H1 (cell line): Measurements from ENCODE around the gene GPR101. TPM values are rescaled to one million over a fixed set of nuclear protein-coding genes. Genes with fewer than 3 reads are reported as not detected.

Source experiments
- CTCF ChIA-PET: fragments of 300-600 bp; sonication (Branson Sonifier 250); formaldehyde crosslinking; loops from one replicate; lab custom pipeline; 2021; ENCODE audit not compliant: partially characterized antibody; lab: Charles Lee
- POLR2A ChIA-PET: fragments of 300-600 bp; sonication (Branson Sonifier 250); formaldehyde crosslinking; loops from one replicate; lab custom pipeline; 2021; ENCODE audit warnings: inconsistent platforms; ENCODE audit not compliant: partially characterized antibody; lab: Charles Lee
- DNase-seq, 2 experiments: peaks; one replicate each; pipeline versions ENCODE4 v3.0.0 to v3.0.0-alpha.2; 2010 to 2022; ENCODE audit warnings: low spot score in 2 of 2, low read depth in 1 of 2, mixed read lengths in 1 of 2
- FAIRE-seq: peaks from 2 replicates; lab custom pipeline; 2011; peaks lifted over from hg19 to GRCh38; lab: Jason Lieb, UNC
- H2AFZ ChIP-seq: 2 replicates; pipeline ENCODE4 v1.8.1; 2012; ENCODE audit warnings: low read length, inconsistent platforms
- H2AK5ac ChIP-seq: 2 replicates; pipeline ENCODE4 v1.6.1; 2013; ENCODE audit warnings: low read depth, low read length
- H2BK120ac ChIP-seq: replicated peaks from 2 replicates; pipeline ENCODE3; 2013; ENCODE audit warnings: low read depth, low read length, inconsistent platforms
- H2BK12ac ChIP-seq: 2 replicates; pipeline ENCODE4 v1.6.1; 2013; ENCODE audit warnings: low read depth, low read length
- H2BK15ac ChIP-seq: 2 replicates; pipeline ENCODE4 v1.6.1; 2013; ENCODE audit warnings: low read length
- H2BK20ac ChIP-seq: 2 replicates; pipeline ENCODE4 v1.6.1; 2013; ENCODE audit warnings: low read length
- H2BK5ac ChIP-seq: 2 replicates; pipeline ENCODE4 v1.6.1; 2013; ENCODE audit warnings: low read depth, low read length
- H3K14ac ChIP-seq: 2 replicates; pipeline ENCODE4 v1.6.1; 2013; ENCODE audit warnings: inconsistent platforms; ENCODE audit not compliant: insufficient read length
- H3K18ac ChIP-seq: 2 replicates; pipeline ENCODE4 v1.6.1; 2013; ENCODE audit warnings: low read length; ENCODE audit errors: extremely low read depth
- H3K23ac ChIP-seq: 2 replicates; pipeline ENCODE4 v1.6.1; 2013; ENCODE audit warnings: inconsistent platforms; ENCODE audit not compliant: insufficient read length
- H3K23me2 ChIP-seq: 2 replicates; pipeline ENCODE4 v1.6.1; 2013; ENCODE audit warnings: low read depth, low read length
- H3K27ac ChIP-seq: 2 replicates; pipeline ENCODE4 v1.6.1; 2011; ENCODE audit warnings: low read depth, low read length, inconsistent platforms
- H3K27me3 ChIP-seq, 4 experiments: replicated peaks in 1 of 4; 1 replicate in 1 of 4; 2 replicates in 3 of 4; pipeline versions ENCODE4 v1.6.1 to v1.8.1; 2011 to 2013; ENCODE audit warnings: low read length in 3 of 4, mild to moderate bottlenecking in 3 of 4, inconsistent platforms in 2 of 4, mixed read lengths in 2 of 4, moderate library complexity in 1 of 4; ENCODE audit not compliant: control insufficient read depth in 3 of 4, insufficient read depth in 3 of 4; ENCODE audit errors: extremely low read depth in 1 of 4
- H3K36me3 ChIP-seq, 4 experiments: 2 replicates each; pipeline versions ENCODE4 v1.6.1 to v1.8.1; 2011 to 2013; ENCODE audit warnings: mild to moderate bottlenecking in 4 of 4, low read length in 3 of 4, moderate library complexity in 2 of 4, control low read depth in 1 of 4, inconsistent platforms in 1 of 4; ENCODE audit not compliant: insufficient read depth in 4 of 4, control insufficient read depth in 2 of 4
- H3K4ac ChIP-seq: replicated peaks from 2 replicates; pipeline ENCODE3; 2013; ENCODE audit warnings: low read length, low read depth, mixed read lengths, inconsistent platforms; ENCODE audit not compliant: insufficient read length
- H3K4me1 ChIP-seq, 4 experiments: replicated peaks in 1 of 4; 1 replicate in 1 of 4; 2 replicates in 3 of 4; pipeline versions ENCODE4 v1.6.1 to v1.8.1; 2011 to 2013; ENCODE audit warnings: low read length in 3 of 4, inconsistent platforms in 2 of 4, mixed read lengths in 1 of 4; ENCODE audit not compliant: insufficient read depth in 4 of 4, control insufficient read depth in 3 of 4
- H3K4me2 ChIP-seq, 2 experiments: 2 replicates each; pipeline versions ENCODE4 v1.6.1 to v1.8.1; 2011 to 2013; ENCODE audit warnings: low read depth in 2 of 2, low read length in 2 of 2, control low read depth in 1 of 2, inconsistent platforms in 1 of 2, mild to moderate bottlenecking in 1 of 2; ENCODE audit not compliant: insufficient read depth in 1 of 2
- H3K4me3 ChIP-seq, 4 experiments: fragments of 200-600, 300-600 bp in 1 of 4; sonication (generic), shearing (Covaris generic), sonication (Bioruptor Twin) in 1 of 4; 2 replicates each; pipeline versions ENCODE4 v1.5.1 to v1.8.1; 2011 to 2016; ENCODE audit warnings: low read length in 4 of 4, low read depth in 3 of 4, control low read depth in 2 of 4, inconsistent platforms in 2 of 4, mild to moderate bottlenecking in 2 of 4, mixed read lengths in 1 of 4, moderate library complexity in 1 of 4; ENCODE audit not compliant: insufficient read depth in 2 of 4; ENCODE audit errors: extremely low read depth in 1 of 4
- H3K56ac ChIP-seq: replicated peaks from 2 replicates; pipeline ENCODE3; 2013; ENCODE audit warnings: low read depth, mild to moderate bottlenecking, mixed read lengths, low read length, inconsistent platforms; ENCODE audit not compliant: insufficient read length
- H3K79me1 ChIP-seq: 2 replicates; pipeline ENCODE4 v1.6.1; 2013; ENCODE audit warnings: low read depth, low read length, control low read depth
- H3K79me2 ChIP-seq, 2 experiments: 2 replicates each; pipeline versions ENCODE4 v1.6.1 to v1.8.1; 2012 to 2013; ENCODE audit warnings: low read length in 2 of 2, mild to moderate bottlenecking in 2 of 2, inconsistent platforms in 1 of 2; ENCODE audit not compliant: insufficient read depth in 2 of 2, control insufficient read depth in 1 of 2
- H3K9ac ChIP-seq, 4 experiments: replicated peaks in 1 of 4; 1 replicate in 1 of 4; 2 replicates in 3 of 4; pipeline versions ENCODE4 v1.6.1 to v1.8.1; 2011 to 2013; ENCODE audit warnings: low read depth in 3 of 4, low read length in 3 of 4, control low read depth in 2 of 4, mild to moderate bottlenecking in 2 of 4, moderate library complexity in 2 of 4, inconsistent platforms in 1 of 4; ENCODE audit errors: extremely low read depth in 1 of 4
- H3K9me3 ChIP-seq, 2 experiments: 2 replicates each; pipeline versions ENCODE4 v1.6.1 to v1.8.1; 2012 to 2013; ENCODE audit warnings: mild to moderate bottlenecking in 2 of 2, moderate library complexity in 2 of 2, control low read depth in 1 of 2, inconsistent platforms in 1 of 2, low read depth in 1 of 2, low read length in 1 of 2, mixed read lengths in 1 of 2; ENCODE audit not compliant: insufficient read depth in 2 of 2
- H4K20me1 ChIP-seq, 2 experiments: replicated peaks in 1 of 2; 2 replicates each; pipeline versions ENCODE3 to v1.8.1; 2011 to 2013; ENCODE audit warnings: inconsistent platforms in 2 of 2, low read length in 2 of 2, mild to moderate bottlenecking in 1 of 2; ENCODE audit not compliant: insufficient read depth in 2 of 2, control insufficient read depth in 1 of 2
- H4K5ac ChIP-seq: 2 replicates; pipeline ENCODE4 v1.6.1; 2013; ENCODE audit warnings: low read length, low read depth, mixed read lengths, inconsistent platforms; ENCODE audit not compliant: insufficient read length
- H4K8ac ChIP-seq: 2 replicates; pipeline ENCODE4 v1.8.0; 2013; ENCODE audit warnings: mild to moderate bottlenecking, moderate library complexity, low read length, inconsistent platforms; ENCODE audit not compliant: insufficient read depth; ENCODE audit errors: extremely low read depth
- H4K91ac ChIP-seq: replicated peaks from 2 replicates; pipeline ENCODE3; 2013; ENCODE audit warnings: low read length, mixed read lengths, inconsistent platforms; ENCODE audit not compliant: insufficient read length
- CREB1 ChIP-seq: IDR thresholded peaks from 2 replicates; pipeline ENCODE4 v1.6.1; 2012; ENCODE audit warnings: inconsistent platforms
- EZH2 ChIP-seq: fragments of 200-600 bp; sonication (generic); IDR thresholded peaks from 2 replicates; pipeline ENCODE4 v1.7.1; 2012; ENCODE audit warnings: low read depth, mild to moderate bottlenecking, moderate library complexity, low read length, inconsistent platforms; ENCODE audit not compliant: severe bottlenecking
- JUND ChIP-seq: IDR thresholded peaks from 2 replicates; pipeline ENCODE4 v1.6.1; 2011; ENCODE audit warnings: mild to moderate bottlenecking, improper control_type of control experiment, low read length
- NANOG ChIP-seq: IDR thresholded peaks from 2 replicates; pipeline ENCODE4 v1.6.1; 2011; ENCODE audit warnings: low read length, low read depth, mild to moderate bottlenecking, inconsistent platforms; ENCODE audit not compliant: insufficient read depth, poor library complexity, severe bottlenecking
- RNF2 ChIP-seq: fragments of 200-900, 300-1000 bp; sonication (generic); IDR thresholded peaks from 2 replicates; pipeline ENCODE4 v1.7.1; 2016; ENCODE audit warnings: borderline replicate concordance, low read depth, mild to moderate bottlenecking, antibody characterized with exemption, low read length; ENCODE audit not compliant: poor library complexity, severe bottlenecking; ENCODE audit errors: missing control alignments
- RXRA ChIP-seq: IDR thresholded peaks from 2 replicates; pipeline ENCODE4 v1.6.1; 2011; ENCODE audit warnings: low read depth, mild to moderate bottlenecking, low read length, moderate library complexity; ENCODE audit not compliant: insufficient read depth
- SIX5 ChIP-seq: IDR thresholded peaks from 2 replicates; pipeline ENCODE4 v1.6.1; 2011; ENCODE audit warnings: mild to moderate bottlenecking, low read depth, low read length
- SP1 ChIP-seq: IDR thresholded peaks from 2 replicates; pipeline ENCODE4 v1.6.1; 2011; ENCODE audit warnings: low read depth, low read length
- SUZ12 ChIP-seq: fragments of 200-600 bp; sonication (generic); IDR thresholded peaks from 2 replicates; pipeline ENCODE4 v1.6.1; 2012; ENCODE audit warnings: mild to moderate bottlenecking, inconsistent platforms, low read length, moderate library complexity, mixed read lengths
- TBP ChIP-seq: IDR thresholded peaks from 2 replicates; pipeline ENCODE4 v1.6.1; 2011; ENCODE audit warnings: low read depth, low read length, improper control_type of control experiment
- WGBS, 2 experiments: shearing (Covaris generic) in 1 of 2; methylation state at CpG; one replicate each; pipeline versions ENCODE4 v1.1.6 to v1.1.7; 2013 to 2015; ENCODE audit warnings: low lambda C conversion rate in 2 of 2, mixed read lengths in 2 of 2, inconsistent platforms in 1 of 2, low coverage in 1 of 2, missing lambda C conversion rate in 1 of 2; ENCODE audit not compliant: insufficient replicate concordance in 2 of 2, insufficient coverage in 1 of 2, insufficient read length in 1 of 2; ENCODE audit errors: extremely low coverage in 1 of 2, missing lambda C conversion rate in 1 of 2; 5-methylcytosine and 5-hydroxymethylcytosine counted together
- long read RNA-seq, 2 experiments: library from RNA in 1 of 2; library from capped mRNA in 1 of 2; stranded (forward); transcript quantifications; one replicate each; pipeline ENCODE4 v2.0.0, GENCODE V29; 2021; ENCODE audit warnings: inconsistent platforms in 1 of 2
- polyA minus RNA-seq, 3 experiments: library from RNA; depleted of rRNA, polyadenylated mRNA; stranded (reverse); fragments of >200 nt; gene quantifications; 1 replicate in 2 of 3; 2 replicates in 1 of 3; pipeline ENCODE4 v1.2.3, GENCODE V29; 2011
- polyA plus RNA-seq, 7 experiments: library from polyadenylated mRNA; depleted of rRNA in 3 of 7; stranded (reverse) in 5 of 7; unstranded in 2 of 7; fragments of >200 nt in 5 of 7; fragments of 200-250 nt in 2 of 7; gene quantifications; 1 replicate in 5 of 7; 2 replicates in 1 of 7; 4 replicates in 1 of 7; pipeline versions ENCODE4 v1.2.1 to v1.2.3, GENCODE V29; 2011 to 2013; ENCODE audit warnings: missing spikeins in 2 of 7, mixed read lengths in 2 of 7
- total RNA-seq: library from RNA; stranded (reverse); fragmentation: NEBNext Ultra II Directional; extraction: Animal tissue kit (Norgen Biotek cat#: 25700); gene quantifications from 2 replicates; pipeline ENCODE4 v1.2.1, GENCODE V29; 2021

Gene GPR101
- total RNA-seq = not detected in 2 replicates
- not detected in 2 replicates for polyA plus RNA-seq (2011; rRNA removed)
- not detected for polyA plus RNA-seq (2011; cell fraction: cytosol; rRNA removed)
- polyA plus RNA-seq (2011; cell fraction: nucleus; rRNA removed) = not detected
- not detected in 4 replicates for polyA plus RNA-seq (2012, experiment 1 of 2)
- polyA plus RNA-seq (2012, experiment 2 of 2) = not detected
- polyA plus RNA-seq (2013, experiment 1 of 2) = not detected
- 0.02 TPM for polyA plus RNA-seq (2013, experiment 2 of 2)
- not detected in 2 replicates for polyA minus RNA-seq (2011; rRNA and poly(A)+ RNA removed)
- not detected for polyA minus RNA-seq (2011; cell fraction: cytosol; rRNA and poly(A)+ RNA removed)
- not detected for polyA minus RNA-seq (2011; cell fraction: nucleus; rRNA and poly(A)+ RNA removed)
- long read RNA-seq, experiment 1 = 0 reads
- long read RNA-seq, experiment 2 = 0 reads

GRCh38 chrX:137033774-137034507 lies at the start of gene GPR101:
TSS of gene GPR101 (minus strand) at chrX:137033995. CDS start at chrX:137031674, 2,321 bp downstream.
- Histone ChIP-seq H3K14ac (no peak within 1 kb of the TSS), H3K18ac (no peak within 1 kb of the TSS), H3K4me3 (peak within 1 kb of the TSS in 2 of 4 experiments; percentile 8 to 53; a peak in 5 of 8 replicates), H3K79me1 (no peaks in the 10 kb centered on the region), H2BK12ac (no peak within 1 kb of the TSS), H3K36me3 (peaks cover 0 to 2% (median 0%) of the 10 kb centered on the region in 4 experiments; a peak in 1 of 8 replicates), H3K23ac (no peak within 1 kb of the TSS), H3K27me3 (peaks cover 49 to 75% (median 63%) of the 10 kb centered on the region in 4 experiments), H3K4ac (no peak within 1 kb of the TSS), H3K9me3 (no peaks in the 10 kb centered on the region), H2BK20ac (no peak within 1 kb of the TSS), H2AFZ (no peak within 1 kb of the TSS), H3K9ac (no peak within 1 kb of the TSS), H3K23me2 (peaks cover 8% of the 10 kb centered on the region; the same call in 1 of the 2 replicates), H3K56ac (no peak within 1 kb of the TSS), H4K20me1 (peaks cover 0 to 7% of the 10 kb centered on the region in 2 experiments), H3K4me1 (peaks cover 1 to 10% (median 5%) of the 10 kb centered on the region in 4 experiments; a peak in 5 of 7 replicates), H2BK5ac (no peak within 1 kb of the TSS), H2BK15ac (no peak within 1 kb of the TSS), H4K91ac (no peak within 1 kb of the TSS), H3K79me2 (no peaks in the 10 kb centered on the region), H2AK5ac (no peak within 1 kb of the TSS), H2BK120ac (no peak within 1 kb of the TSS), H4K5ac (no peak within 1 kb of the TSS), H3K4me2 (peak within 1 kb of the TSS; percentile 61 to 93), H3K27ac (no peak within 1 kb of the TSS), H4K8ac (peak within 1 kb of the TSS; percentile 5; the same call in 1 of the 2 replicates)
- ChIA-PET POLR2A (no interaction called here), CTCF (interaction anchor here (1.3 to 1.7 kb wide), 3 partner anchors 19 to 80 kb away, joined by 3 to 9 read pairs (median 5); no protein-coding TSS in a partner anchor)
- DNase-seq (no peak), FAIRE-seq (no peak)
- WGBS, 2 experiments = 20% methylated on average over 12 of the region's 68 CpGs; no CpG with 5 or more reads in 1 of the 2 experiments
- TF ChIP-seq EZH2 (peak; percentile 49), SP1 (no peak), CREB1 (no peak), RNF2 (peak; percentile 37), SIX5 (no peak), JUND (no peak), NANOG (no peak), TBP (no peak), RXRA (no peak), SUZ12 (peak; percentile 82)
